HG03342 (cell line): ENCODE results near the gene MACROD2.

ENCODE experiments used
- ATAC-seq: cut with Tn5 transposase; IDR thresholded peaks from one replicate; pipeline ENCODE4 v1.9.1; 2021; ENCODE audit warnings: mild to moderate bottlenecking, moderate library complexity; ENCODE audit not compliant: unreplicated experiment

Gene MACROD2

GRCh38 chr20:15222502-15223330 lies 1227.4 kb downstream of the MACROD2 start:
- no peak for ATAC-seq

- ATAC-seq = no peak
Observed at GRCh38 chr20:15224199-15224598, 1228.9 kb downstream of the MACROD2 start.

GRCh38 chr20:15227102-15227501 lies 1231.8 kb downstream of the MACROD2 start:
- no peak for ATAC-seq

GRCh38 chr20:15232243-15232642 lies 1236.9 kb downstream of the MACROD2 start:
- no peak for ATAC-seq

GRCh38 chr20:15235471-15236198 lies 1240.3 kb downstream of the MACROD2 start:
- ATAC-seq = no peak

GRCh38 chr20:15236812-15237211 lies 1241.5 kb downstream of the MACROD2 start:
- peak; percentile 79 for ATAC-seq

- ATAC-seq = no peak
Observed at GRCh38 chr20:15239542-15240206, 1244.4 kb downstream of the MACROD2 start.

- no peak for ATAC-seq
Observed at GRCh38 chr20:15240801-15241200, 1245.5 kb downstream of the MACROD2 start.

GRCh38 chr20:15241681-15242080 lies 1246.4 kb downstream of the MACROD2 start:
- no peak for ATAC-seq

- ATAC-seq = no peak
Observed at GRCh38 chr20:15242773-15243172, 1247.5 kb downstream of the MACROD2 start.

- ATAC-seq = no peak
Observed at GRCh38 chr20:15245896-15246295, 1250.6 kb downstream of the MACROD2 start.

GRCh38 chr20:15248618-15249395 lies 1253.5 kb downstream of the MACROD2 start:
- no peak for ATAC-seq

GRCh38 chr20:15251171-15251570 lies 1255.9 kb downstream of the MACROD2 start:
- ATAC-seq = no peak

GRCh38 chr20:15252304-15252703 lies 1257.0 kb downstream of the MACROD2 start:
- no peak for ATAC-seq

GRCh38 chr20:15253431-15253830 lies 1258.1 kb downstream of the MACROD2 start:
- ATAC-seq = no peak

GRCh38 chr20:15256676-15257568 lies 1261.6 kb downstream of the MACROD2 start:
- ATAC-seq = no peak

GRCh38 chr20:15257569-15257870 lies 1262.2 kb downstream of the MACROD2 start:
- no peak for ATAC-seq

GRCh38 chr20:15265581-15266309 lies 1270.4 kb downstream of the MACROD2 start:
- ATAC-seq = no peak

GRCh38 chr20:15267935-15268334 lies 1272.6 kb downstream of the MACROD2 start:
- ATAC-seq = no peak
